GM12873 (cell line): Measurements from ENCODE around the gene STRN4.

Experiments
- TF ChIP-seq, protein P1 (sequence below): IDR thresholded peaks from 2 replicates; pipeline ENCODE4 v1.5.1; 2012; ENCODE audit warnings: low read depth, mild to moderate bottlenecking, moderate library complexity, low read length, control low read depth; ENCODE audit not compliant: insufficient read depth; ENCODE audit errors: missing control alignments

STRN4 gene

DNA sequence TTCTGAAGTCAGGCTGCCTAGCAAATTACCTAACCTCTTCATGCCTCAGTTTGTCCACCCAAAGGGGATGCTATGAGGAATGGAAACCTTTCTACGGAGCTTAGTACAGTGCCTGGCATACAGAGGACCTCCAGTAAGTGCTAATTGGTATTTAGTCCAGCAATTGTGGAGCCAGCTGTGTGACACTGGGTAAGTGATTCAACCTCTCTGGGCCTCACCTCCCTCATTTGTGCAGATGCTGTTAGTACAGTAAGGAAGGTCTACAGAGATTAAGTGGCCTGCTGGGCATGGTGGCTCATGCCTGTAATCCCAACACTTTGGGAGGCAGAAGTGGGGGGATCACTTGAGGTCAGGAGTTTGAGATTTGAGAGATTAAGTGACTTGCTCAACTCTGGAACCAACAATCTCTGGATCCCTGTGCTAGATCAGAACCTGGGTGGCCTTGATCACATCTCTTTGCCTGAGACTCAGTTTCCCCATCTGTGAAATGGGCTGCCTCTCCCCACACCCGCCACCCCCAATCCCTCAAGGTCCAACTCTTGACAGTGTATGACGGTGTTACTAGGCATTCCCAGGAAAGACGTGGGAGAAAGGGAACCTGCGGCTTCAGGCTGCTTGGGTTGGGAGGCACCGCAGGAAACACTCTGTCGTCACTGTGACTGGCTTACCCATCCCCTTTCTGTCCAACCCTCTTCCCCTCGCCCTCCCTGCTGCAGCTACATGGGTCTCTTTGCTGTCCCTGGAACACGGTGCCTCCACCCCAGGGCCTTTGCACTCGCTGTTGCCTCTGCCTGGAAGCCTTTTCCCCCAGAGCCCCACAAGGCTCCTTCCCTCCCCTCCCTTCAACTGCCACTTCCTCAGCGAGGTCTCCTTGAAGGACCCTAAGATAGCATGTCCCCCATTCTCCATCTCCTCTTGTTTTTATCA, 47.6 kb downstream of the STRN4 start:
- TF ChIP-seq, protein P1, sequence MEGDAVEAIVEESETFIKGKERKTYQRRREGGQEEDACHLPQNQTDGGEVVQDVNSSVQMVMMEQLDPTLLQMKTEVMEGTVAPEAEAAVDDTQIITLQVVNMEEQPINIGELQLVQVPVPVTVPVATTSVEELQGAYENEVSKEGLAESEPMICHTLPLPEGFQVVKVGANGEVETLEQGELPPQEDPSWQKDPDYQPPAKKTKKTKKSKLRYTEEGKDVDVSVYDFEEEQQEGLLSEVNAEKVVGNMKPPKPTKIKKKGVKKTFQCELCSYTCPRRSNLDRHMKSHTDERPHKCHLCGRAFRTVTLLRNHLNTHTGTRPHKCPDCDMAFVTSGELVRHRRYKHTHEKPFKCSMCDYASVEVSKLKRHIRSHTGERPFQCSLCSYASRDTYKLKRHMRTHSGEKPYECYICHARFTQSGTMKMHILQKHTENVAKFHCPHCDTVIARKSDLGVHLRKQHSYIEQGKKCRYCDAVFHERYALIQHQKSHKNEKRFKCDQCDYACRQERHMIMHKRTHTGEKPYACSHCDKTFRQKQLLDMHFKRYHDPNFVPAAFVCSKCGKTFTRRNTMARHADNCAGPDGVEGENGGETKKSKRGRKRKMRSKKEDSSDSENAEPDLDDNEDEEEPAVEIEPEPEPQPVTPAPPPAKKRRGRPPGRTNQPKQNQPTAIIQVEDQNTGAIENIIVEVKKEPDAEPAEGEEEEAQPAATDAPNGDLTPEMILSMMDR, result no peak

DNA sequence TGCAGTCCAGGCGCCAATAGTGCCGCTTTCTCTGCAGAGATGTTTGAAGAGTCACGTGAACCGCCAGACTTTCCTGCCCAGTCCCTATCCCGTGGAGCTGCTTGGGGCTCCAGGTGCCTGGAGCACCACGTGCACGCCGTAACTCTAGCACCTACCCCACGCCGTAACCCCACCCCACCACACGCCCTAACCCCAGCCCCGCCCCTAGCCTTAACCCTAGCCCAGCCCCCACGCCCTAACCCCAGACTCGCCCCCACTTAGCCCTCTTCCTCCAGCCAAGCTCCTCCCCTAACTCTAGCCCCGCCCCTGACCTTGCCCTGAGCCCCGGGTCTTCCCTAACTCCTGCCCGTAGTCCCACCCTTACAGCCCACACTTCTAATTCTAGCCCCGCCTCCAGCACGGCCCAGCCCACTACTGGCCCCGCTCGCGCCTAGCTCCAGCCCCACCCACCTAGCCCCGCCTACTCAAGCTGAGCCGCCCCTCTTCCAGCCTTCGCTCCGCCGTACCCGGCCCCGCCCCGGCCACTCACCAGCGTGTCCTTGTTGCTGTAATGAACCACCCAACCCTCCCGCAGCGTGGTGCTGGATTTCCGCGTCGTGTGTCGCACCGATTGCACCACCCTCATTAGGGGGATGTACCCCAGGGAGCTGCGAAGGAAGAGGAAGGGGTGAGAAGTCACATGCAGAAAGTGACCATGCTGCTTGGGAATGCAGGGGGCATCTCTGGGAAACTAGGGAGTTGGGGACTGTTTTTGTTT, 48.9 kb downstream of the STRN4 start:
- TF ChIP-seq, protein P1, result no peak

DNA sequence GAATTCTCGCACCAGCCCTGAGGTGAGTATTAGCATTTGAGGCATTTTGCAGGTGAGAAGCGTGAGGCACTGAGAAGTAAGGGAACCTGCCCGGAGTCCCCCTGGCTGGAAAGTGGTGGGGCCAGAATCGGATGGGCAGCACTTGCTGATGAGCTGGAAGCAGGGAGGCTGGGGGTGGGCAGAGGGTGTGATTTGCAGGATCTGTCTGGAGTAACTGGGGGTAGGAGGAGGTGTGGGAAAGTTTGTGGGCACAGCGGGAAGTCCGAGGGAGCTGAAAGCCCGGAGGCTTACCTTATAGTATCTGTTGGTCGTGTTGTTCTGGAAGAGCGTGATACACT, 49.4 kb downstream of the STRN4 start:
- TF ChIP-seq, protein P1, result no peak

DNA sequence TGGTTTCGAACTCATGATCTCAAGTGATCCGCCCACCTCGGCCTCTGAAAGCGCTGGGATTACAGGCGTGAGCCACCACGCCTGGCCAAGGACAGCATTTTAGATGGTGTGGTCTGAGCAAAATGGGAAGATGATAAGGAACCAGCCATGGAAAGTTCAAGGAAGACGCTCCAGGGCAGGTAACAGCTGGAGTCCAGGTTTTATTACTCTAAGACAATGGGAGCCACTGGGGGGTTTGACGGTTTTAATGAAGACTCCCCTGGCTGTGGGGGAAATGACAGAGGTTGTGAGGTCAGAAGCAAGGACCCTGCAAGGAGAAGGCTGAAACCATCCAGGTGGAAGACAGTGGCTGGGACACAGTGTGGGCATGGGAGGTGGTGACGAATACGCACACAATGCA, 50.2 kb downstream of the STRN4 start:
- TF ChIP-seq, protein P1, result no peak

DNA sequence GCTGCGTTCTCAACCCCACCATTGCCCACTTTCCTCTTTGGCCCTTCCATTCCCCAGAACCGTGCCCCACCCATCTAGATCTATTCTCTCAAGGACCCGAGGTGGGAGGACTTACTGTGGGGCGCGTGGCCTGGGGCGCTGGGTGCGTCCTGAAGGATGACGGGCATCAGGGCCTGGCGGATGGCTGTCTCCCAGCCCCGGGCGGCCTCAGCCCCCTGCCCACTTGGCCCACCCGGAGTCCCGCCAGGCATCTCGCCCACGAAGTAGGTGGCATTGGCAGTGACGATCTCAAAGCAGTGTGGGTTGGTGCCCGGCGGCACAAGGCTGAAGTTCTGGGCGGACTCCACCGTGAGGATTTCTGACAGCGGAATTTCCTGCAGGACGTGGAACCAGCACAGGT, 52.5 kb downstream of the STRN4 start:
- TF ChIP-seq, protein P1, result no peak

DNA sequence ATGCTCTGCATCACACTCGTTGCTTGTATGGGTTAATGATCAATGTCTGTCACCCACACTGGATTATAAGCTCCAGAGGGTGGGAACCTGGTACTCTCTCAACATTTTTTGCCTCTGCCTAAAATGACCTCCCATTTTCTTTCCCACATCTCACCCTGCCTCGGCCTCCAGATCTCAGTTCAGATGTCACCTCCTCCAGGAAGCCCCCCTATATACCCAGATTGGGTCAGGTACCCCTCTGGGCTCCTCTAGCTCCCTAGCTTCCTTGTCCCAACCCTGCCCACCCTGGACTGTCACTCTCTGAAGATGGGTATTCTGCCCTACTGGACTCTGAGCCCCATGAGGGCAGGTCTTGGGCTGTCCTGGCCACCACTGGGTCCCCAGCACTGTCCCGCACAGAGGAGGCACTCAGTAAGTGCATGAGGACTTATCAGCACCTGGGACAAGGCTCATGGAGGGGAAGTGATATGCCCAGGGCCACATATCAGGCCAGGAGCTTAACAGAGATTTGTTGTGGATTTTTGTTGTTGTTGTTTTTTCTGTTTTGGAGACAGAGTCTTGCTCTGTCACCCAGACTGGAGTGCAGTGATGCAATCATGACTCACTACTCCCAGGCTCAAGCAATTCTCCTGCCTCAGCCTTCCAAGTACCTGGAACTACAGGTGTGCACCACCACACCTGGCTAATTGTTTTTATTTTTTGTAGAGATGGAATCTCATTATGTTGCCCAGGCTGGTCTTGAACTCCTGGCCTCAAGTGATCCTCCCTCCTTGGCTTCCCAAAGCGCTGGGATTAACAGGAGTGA, 53.1 kb downstream of the STRN4 start:
- TF ChIP-seq, protein P1, result no peak
